Stimulated activated CD8-positive, alpha-beta memory T cell treated with anti-CD3 and anti-CD28 coated beads, Interleukin-4, amount 100 ng/mL, for 24 hours (primary cell): ENCODE measurements around the gene GATD1.

Experiments
- DNase-seq: peaks from one replicate; pipeline ENCODE4 v3.0.0-alpha.2; 2020; ENCODE audit warnings: low read depth

The GATD1 gene

GRCh38 chr11:812390-812789 is 35.1 kb upstream of the GATD1 start:
- no peak for DNase-seq

GRCh38 chr11:811446-812245 is 34.4 kb upstream of the GATD1 start:
- no peak for DNase-seq

GRCh38 chr11:810040-810567 is 32.8 kb upstream of the GATD1 start:
- DNase-seq = no peak

- DNase-seq = peak; percentile 98
Observed at GRCh38 chr11:809287-810039, 32.2 kb upstream of the GATD1 start, which contains the start of gene RPLP2. RPLP2 (plus strand) TSS chr11:809967; CDS start chr11:810235, 268 bp downstream.

- no peak for DNase-seq
Observed at GRCh38 chr11:808427-809286, 31.4 kb upstream of the GATD1 start.

- DNase-seq = no peak
Observed at GRCh38 chr11:804599-804964, 27.3 kb upstream of the GATD1 start.

- DNase-seq = no peak
Observed at GRCh38 chr11:803770-804598, 26.7 kb upstream of the GATD1 start.

- DNase-seq = no peak
Observed at GRCh38 chr11:803467-803742, 26.1 kb upstream of the GATD1 start.

- DNase-seq = no peak
Observed at GRCh38 chr11:802693-803466, 25.6 kb upstream of the GATD1 start.

GRCh38 chr11:802018-802617 is 24.8 kb upstream of the GATD1 start:
- no peak for DNase-seq

GRCh38 chr11:801097-801780 is 24.0 kb upstream of the GATD1 start:
- no peak for DNase-seq

GRCh38 chr11:800473-800872 is 23.2 kb upstream of the GATD1 start:
- no peak for DNase-seq

GRCh38 chr11:799641-800316 is 22.5 kb upstream of the GATD1 start:
- no peak for DNase-seq

GRCh38 chr11:798093-798713 is 20.9 kb upstream of the GATD1 start, which contains the start of gene SLC25A22:
SLC25A22 (minus strand) TSS chr11:798281; CDS start chr11:795006, 3,275 bp downstream.
- peak; percentile 80 for DNase-seq

GRCh38 chr11:797296-798092 is 20.2 kb upstream of the GATD1 start:
- DNase-seq = peak; percentile 72

GRCh38 chr11:796565-797295 is 19.4 kb upstream of the GATD1 start:
- DNase-seq = no peak
